ENCODE data around the gene SPIRE1. TPM values are rescaled to one million over a fixed set of nuclear protein-coding genes. Genes with fewer than 3 reads are reported as not detected.

SPIRE1 gene
- total RNA-seq, 1 experiment from 2014 or later, result 26.1 TPM

DNA sequence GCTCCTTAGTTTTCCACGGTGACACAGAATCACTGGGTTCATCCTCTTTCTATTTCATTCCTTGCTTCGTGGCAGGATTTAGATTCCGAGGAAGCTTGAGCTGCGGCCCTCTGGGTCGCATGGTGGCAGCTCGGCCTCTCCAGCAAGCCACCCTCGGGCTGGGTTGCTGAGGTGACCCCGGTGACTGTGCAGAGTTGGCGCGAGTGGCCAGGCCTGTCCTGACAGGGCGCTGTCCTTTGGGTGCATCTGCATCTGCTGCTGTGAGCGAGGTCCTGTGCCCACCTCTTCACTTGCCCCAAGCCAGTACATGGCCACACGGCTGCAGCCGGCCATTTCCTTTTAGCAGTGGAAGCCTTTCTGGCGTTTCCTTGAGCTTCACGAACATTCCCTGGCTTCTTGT lies 228.4 kb downstream of the SPIRE1 start:
- Histone ChIP-seq H3K9me3 (ENCODE audit: insufficient read depth, low read depth) (no peaks in the 10 kb centered on the region), H3F3A (ENCODE audit: insufficient read depth, low read depth) (peaks cover 4% of the 10 kb centered on the region; the same call in 1 of the 2 replicates), H3K27ac (no peak overlapping the region), H3K4me3 (no peak overlapping the region), H3K36me3 (ENCODE audit: low read depth) (no peaks in the 10 kb centered on the region), H3K27me3 (ENCODE audit: insufficient read depth, low read depth) (no peaks in the 10 kb centered on the region), H3K4me2 (no peak overlapping the region), H3K79me2 (ENCODE audit: low read depth) (no peaks in the 10 kb centered on the region), H2AFZ (no peak overlapping the region), H4K20me1 (ENCODE audit: insufficient read depth) (no peaks in the 10 kb centered on the region), H3K4me1 (replicated peaks; ENCODE audit: insufficient read depth) (no peaks in the 10 kb centered on the region), H3K9me2 (ENCODE audit: insufficient read depth) (no peaks in the 10 kb centered on the region)
- BruUV-seq (replicated peaks), result no TSS peak
- TF ChIP-seq, protein P1, sequence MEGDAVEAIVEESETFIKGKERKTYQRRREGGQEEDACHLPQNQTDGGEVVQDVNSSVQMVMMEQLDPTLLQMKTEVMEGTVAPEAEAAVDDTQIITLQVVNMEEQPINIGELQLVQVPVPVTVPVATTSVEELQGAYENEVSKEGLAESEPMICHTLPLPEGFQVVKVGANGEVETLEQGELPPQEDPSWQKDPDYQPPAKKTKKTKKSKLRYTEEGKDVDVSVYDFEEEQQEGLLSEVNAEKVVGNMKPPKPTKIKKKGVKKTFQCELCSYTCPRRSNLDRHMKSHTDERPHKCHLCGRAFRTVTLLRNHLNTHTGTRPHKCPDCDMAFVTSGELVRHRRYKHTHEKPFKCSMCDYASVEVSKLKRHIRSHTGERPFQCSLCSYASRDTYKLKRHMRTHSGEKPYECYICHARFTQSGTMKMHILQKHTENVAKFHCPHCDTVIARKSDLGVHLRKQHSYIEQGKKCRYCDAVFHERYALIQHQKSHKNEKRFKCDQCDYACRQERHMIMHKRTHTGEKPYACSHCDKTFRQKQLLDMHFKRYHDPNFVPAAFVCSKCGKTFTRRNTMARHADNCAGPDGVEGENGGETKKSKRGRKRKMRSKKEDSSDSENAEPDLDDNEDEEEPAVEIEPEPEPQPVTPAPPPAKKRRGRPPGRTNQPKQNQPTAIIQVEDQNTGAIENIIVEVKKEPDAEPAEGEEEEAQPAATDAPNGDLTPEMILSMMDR (conservative IDR thresholded peaks at IDR 0.05), result no peak
- no peak for TF ChIP-seq EZH2 (IDR thresholded peaks at IDR 0.05; ENCODE audit: low read depth)
- intact Hi-C loops (cut with micrococcal nuclease; ENCODE audit: unreplicated experiment), result no loop called here
- DNase-seq, result no peak
- ChIA-PET CTCF (no interaction called here), POLR2A (ENCODE audit: unreplicated experiment) (no interaction called here)

GRCh38 chr18:12428923-12429322 lies 229.0 kb downstream of the SPIRE1 start:
- no peaks in the 10 kb centered on the region for H4K20me1 ChIP-seq (ENCODE audit: insufficient read depth)
- TF ChIP-seq, protein P1 (conservative IDR thresholded peaks at IDR 0.05), result no peak
- DNase-seq, result no peak
- BruUV-seq (replicated peaks), result no TSS peak
- no peaks in the 10 kb centered on the region for H3K27me3 ChIP-seq (ENCODE audit: insufficient read depth, low read depth)
- H3F3A ChIP-seq (ENCODE audit: insufficient read depth, low read depth), result peaks cover 4% of the 10 kb centered on the region; the same call in 1 of the 2 replicates
- no peaks in the 10 kb centered on the region for H3K9me2 ChIP-seq (ENCODE audit: insufficient read depth)
- intact Hi-C loops (cut with micrococcal nuclease; ENCODE audit: unreplicated experiment), result no loop called here
- H3K4me1 ChIP-seq (replicated peaks; ENCODE audit: insufficient read depth), result no peaks in the 10 kb centered on the region
- CTCF ChIA-PET, result no interaction called here
- H3K4me3 ChIP-seq, result no peak overlapping the region
- H3K9me3 ChIP-seq (ENCODE audit: insufficient read depth, low read depth), result no peaks in the 10 kb centered on the region
- POLR2A ChIA-PET (ENCODE audit: unreplicated experiment), result no interaction called here
- no peak overlapping the region for H3K27ac ChIP-seq
- H3K79me2 ChIP-seq (ENCODE audit: low read depth), result no peaks in the 10 kb centered on the region
- H3K36me3 ChIP-seq (ENCODE audit: low read depth), result no peaks in the 10 kb centered on the region
- H2AFZ ChIP-seq, result no peak overlapping the region
- no peak overlapping the region for H3K4me2 ChIP-seq

DNA sequence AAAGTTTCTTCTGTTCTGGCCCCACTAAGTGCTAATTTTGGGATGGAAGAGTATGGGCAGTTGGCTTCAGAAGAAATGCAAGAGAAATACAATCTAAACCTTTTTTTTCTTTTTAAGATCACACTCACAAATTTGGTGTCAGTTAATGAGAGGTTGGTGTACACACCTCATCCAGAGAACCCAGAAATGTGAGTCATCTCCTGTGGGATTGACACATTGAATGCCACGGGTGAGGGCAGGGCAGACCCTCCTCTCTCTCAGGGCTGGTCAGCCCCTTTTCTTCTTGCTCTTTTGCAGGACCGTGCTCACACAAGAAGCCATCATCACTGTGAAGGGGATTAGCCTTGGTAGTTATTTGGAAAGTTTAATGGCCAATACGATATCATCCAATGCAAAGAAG lies 231.0 kb downstream of the SPIRE1 start:
- intact Hi-C loops (cut with micrococcal nuclease; ENCODE audit: unreplicated experiment), result no loop called here
- Histone ChIP-seq H3K9me3 (ENCODE audit: insufficient read depth, low read depth) (no peaks in the 10 kb centered on the region), H3K4me3 (no peak overlapping the region), H2AFZ (no peak overlapping the region), H3K4me1 (replicated peaks; ENCODE audit: insufficient read depth) (no peaks in the 10 kb centered on the region), H4K20me1 (ENCODE audit: insufficient read depth) (no peaks in the 10 kb centered on the region), H3K4me2 (no peak overlapping the region), H3K27ac (no peak overlapping the region), H3F3A (ENCODE audit: insufficient read depth, low read depth) (peaks cover 4% of the 10 kb centered on the region; the same call in 1 of the 2 replicates), H3K36me3 (ENCODE audit: low read depth) (no peaks in the 10 kb centered on the region), H3K79me2 (ENCODE audit: low read depth) (no peaks in the 10 kb centered on the region), H3K27me3 (ENCODE audit: insufficient read depth, low read depth) (no peaks in the 10 kb centered on the region), H3K9me2 (ENCODE audit: insufficient read depth) (no peaks in the 10 kb centered on the region)
- POLR2A ChIA-PET (ENCODE audit: unreplicated experiment), result no interaction called here
- no TSS peak for BruUV-seq (replicated peaks)
- TF ChIP-seq, protein P1 (conservative IDR thresholded peaks at IDR 0.05), result no peak
- no peak for TF ChIP-seq EZH2 (IDR thresholded peaks at IDR 0.05; ENCODE audit: low read depth)
- CTCF ChIA-PET, result no interaction called here
- DNase-seq, result no peak

Data from PC-9 (cell line).